Liver (tissue), 9 donors: ENCODE data around the gene GDF3. TPM values are rescaled to one million over a fixed set of nuclear protein-coding genes. Genes with fewer than 3 reads are reported as not detected.
"Not testable (repeated sequence)": the region's sequence is repeated elsewhere in the genome, so short reads cannot be mapped to it uniquely, and the experiment has no call there.

Source experiments
- DNase-seq: peaks from one replicate; pipeline ENCODE4 v3.0.0-alpha.2; 2017; ENCODE audit warnings: low spot score
- H3K27ac ChIP-seq, 2 donors: one replicate each; pipeline ENCODE4 v1.7.0; 2013; ENCODE audit warnings: inconsistent platforms in 2 of 2, low read length in 2 of 2, control low read depth in 1 of 2, low read depth in 1 of 2, mild to moderate bottlenecking in 1 of 2
- H3K27me3 ChIP-seq, 4 donors: one replicate each; pipeline versions ENCODE4 v1.6.1 to v1.7.0; 2013; ENCODE audit warnings: low read length in 3 of 4, inconsistent platforms in 1 of 4, mild to moderate bottlenecking in 1 of 4, moderate library complexity in 1 of 4; ENCODE audit not compliant: control insufficient read depth in 4 of 4, insufficient read depth in 4 of 4
- H3K36me3 ChIP-seq, 4 donors: one replicate each; pipeline versions ENCODE4 v1.6.1 to v1.7.0; 2013; ENCODE audit warnings: low read length in 3 of 4, mild to moderate bottlenecking in 3 of 4, low read depth in 1 of 4, moderate library complexity in 1 of 4; ENCODE audit not compliant: control insufficient read depth in 4 of 4, insufficient read depth in 3 of 4
- H3K4me1 ChIP-seq, 4 donors: one replicate each; pipeline versions ENCODE4 v1.6.1 to v1.7.0; 2013; ENCODE audit warnings: low read length in 3 of 4, mild to moderate bottlenecking in 3 of 4, moderate library complexity in 1 of 4; ENCODE audit not compliant: control insufficient read depth in 4 of 4, insufficient read depth in 4 of 4
- H3K4me3 ChIP-seq, 3 donors: one replicate each; pipeline versions ENCODE4 v1.6.1 to v1.7.0; 2013; ENCODE audit warnings: low read length in 3 of 3, control low read depth in 1 of 3, low read depth in 1 of 3, mild to moderate bottlenecking in 1 of 3
- H3K9ac ChIP-seq, 2 donors: one replicate each; pipeline ENCODE4 v1.7.0; 2013; ENCODE audit warnings: low read length in 2 of 2, mild to moderate bottlenecking in 2 of 2, moderate library complexity in 2 of 2, control low read depth in 1 of 2, low read depth in 1 of 2
- H3K9me3 ChIP-seq, 4 donors: one replicate each; pipeline versions ENCODE4 v1.6.1 to v1.7.0; 2013; ENCODE audit warnings: low read length in 3 of 4; ENCODE audit not compliant: control insufficient read depth in 4 of 4
- FOXA1 ChIP-seq: IDR thresholded peaks from 2 replicates; pipeline ENCODE4 v1.6.1; 2016; ENCODE audit warnings: antibody characterized with exemption
- HNF4A ChIP-seq, 2 donors: conservative IDR thresholded peaks; 2 replicates each; pipeline ENCODE4 v1.6.1; 2016; ENCODE audit warnings: antibody characterized with exemption in 2 of 2, mild to moderate bottlenecking in 2 of 2
- JUND ChIP-seq, 2 donors: IDR thresholded peaks; 2 replicates each; pipeline ENCODE4 v1.6.1; 2016; ENCODE audit warnings: antibody characterized with exemption in 2 of 2
- MAX ChIP-seq: IDR thresholded peaks from 2 replicates; pipeline ENCODE4 v1.6.1; 2016; ENCODE audit warnings: antibody characterized with exemption
- NR2F2 ChIP-seq: IDR thresholded peaks from 2 replicates; pipeline ENCODE4 v1.6.1; 2016; ENCODE audit warnings: antibody characterized with exemption
- RAD21 ChIP-seq, 2 donors: IDR thresholded peaks; 2 replicates each; pipeline ENCODE4 v1.6.1; 2016; ENCODE audit warnings: antibody characterized with exemption in 2 of 2, mild to moderate bottlenecking in 2 of 2
- YY1 ChIP-seq: IDR thresholded peaks from 2 replicates; pipeline ENCODE4 v1.6.1; 2016; ENCODE audit warnings: antibody characterized with exemption, mild to moderate bottlenecking
- WGBS: extraction: QIAGEN DNeasy Blood & Tissue Kit; methylation state at CpG from one replicate; pipeline ENCODE4 v1.1.7; 2013; 5-methylcytosine and 5-hydroxymethylcytosine counted together
- polyA plus RNA-seq, 2 donors: library from polyadenylated mRNA; stranded (reverse) in 1 of 2; unstranded in 1 of 2; fragments of 200-250 nt in 1 of 2; fragments of >200 nt in 1 of 2; fragmentation: Nextera tagmentation in 1 of 2; extraction: Ambion mirVana in 1 of 2; gene quantifications; one replicate each; pipeline versions ENCODE4 v1.2.1 to v1.2.3, GENCODE V29; 2013 to 2015
- total RNA-seq, 2 donors: library from RNA; depleted of rRNA; stranded (reverse); fragments of >200 nt; gene quantifications; one replicate each; pipeline ENCODE4 v1.2.3, GENCODE V29; 2014
- TF ChIP-seq, protein P1 (sequence below): fragments of 150-350 bp; IDR thresholded peaks from 2 replicates; pipeline ENCODE4 v1.5.1; 2017; ENCODE audit warnings: improper control_type of control experiment, low read depth, low read length; ENCODE audit not compliant: missing input control
- donor health status: healthy.
- donor health status: healthy.
- donor health status: healthy.
- donor health status: healthy.
- donor health status: healthy.

GDF3 gene
- total and polyA plus RNA-seq, 4 donors = not detected

DNA sequence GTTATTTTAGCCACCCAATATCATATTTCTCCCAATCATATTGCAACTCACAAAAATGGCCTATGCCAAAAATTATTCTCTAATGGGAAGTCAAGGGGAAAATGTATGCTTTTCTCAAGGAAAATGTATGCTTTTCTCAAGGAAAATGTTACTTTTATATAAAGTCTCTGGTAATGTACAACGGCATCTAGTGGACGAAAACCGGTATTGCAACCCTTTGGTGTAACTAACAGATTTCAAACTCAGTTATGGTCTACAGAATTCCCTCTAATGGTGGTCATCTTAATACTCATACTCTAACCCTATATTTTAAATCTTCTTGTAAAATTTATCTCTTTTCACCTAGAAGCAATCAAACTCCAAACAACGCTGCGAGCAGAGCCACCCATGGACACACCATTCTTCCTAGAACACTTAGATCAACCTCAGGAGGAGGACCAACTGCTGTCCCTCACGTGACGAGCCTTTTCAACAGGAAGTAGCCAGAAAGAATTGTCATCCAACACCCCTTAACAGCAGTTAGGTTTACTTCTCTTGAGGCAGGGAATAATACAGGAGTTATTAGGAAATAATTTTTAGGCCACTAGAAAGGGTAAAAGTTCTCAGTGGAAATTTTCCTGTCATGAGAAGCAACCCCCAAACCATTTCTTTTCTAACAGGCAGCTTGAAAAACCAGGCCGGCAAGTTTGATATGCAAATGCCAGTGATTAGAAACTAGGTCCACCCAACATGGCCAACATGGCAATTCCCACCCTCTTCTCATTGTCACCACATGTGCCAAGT, 50.0 kb downstream of the GDF3 start:
- Histone ChIP-seq H3K27me3 (no peaks in the 10 kb centered on the region), H3K4me1 (no peaks in the 10 kb centered on the region), H3K9ac (no peak overlapping the region), H3K9me3 (no peaks in the 10 kb centered on the region), H3K4me3 (no peak overlapping the region), H3K27ac (no peak overlapping the region), H3K36me3 (no peaks in the 10 kb centered on the region)
- 22% methylated on average over 8 of the region's 8 CpGs for WGBS
- TF ChIP-seq RAD21 (IDR thresholded peaks at IDR 0.05) (peak; percentile 64 to 74), YY1 (no peak)
- TF ChIP-seq, protein P1, sequence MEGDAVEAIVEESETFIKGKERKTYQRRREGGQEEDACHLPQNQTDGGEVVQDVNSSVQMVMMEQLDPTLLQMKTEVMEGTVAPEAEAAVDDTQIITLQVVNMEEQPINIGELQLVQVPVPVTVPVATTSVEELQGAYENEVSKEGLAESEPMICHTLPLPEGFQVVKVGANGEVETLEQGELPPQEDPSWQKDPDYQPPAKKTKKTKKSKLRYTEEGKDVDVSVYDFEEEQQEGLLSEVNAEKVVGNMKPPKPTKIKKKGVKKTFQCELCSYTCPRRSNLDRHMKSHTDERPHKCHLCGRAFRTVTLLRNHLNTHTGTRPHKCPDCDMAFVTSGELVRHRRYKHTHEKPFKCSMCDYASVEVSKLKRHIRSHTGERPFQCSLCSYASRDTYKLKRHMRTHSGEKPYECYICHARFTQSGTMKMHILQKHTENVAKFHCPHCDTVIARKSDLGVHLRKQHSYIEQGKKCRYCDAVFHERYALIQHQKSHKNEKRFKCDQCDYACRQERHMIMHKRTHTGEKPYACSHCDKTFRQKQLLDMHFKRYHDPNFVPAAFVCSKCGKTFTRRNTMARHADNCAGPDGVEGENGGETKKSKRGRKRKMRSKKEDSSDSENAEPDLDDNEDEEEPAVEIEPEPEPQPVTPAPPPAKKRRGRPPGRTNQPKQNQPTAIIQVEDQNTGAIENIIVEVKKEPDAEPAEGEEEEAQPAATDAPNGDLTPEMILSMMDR = peak; percentile 84
- no peak for DNase-seq

- WGBS = 61% methylated on average over 8 of the region's 8 CpGs
- H3K27me3 ChIP-seq = no peaks in the 10 kb centered on the region
- H3K9ac ChIP-seq = no peak overlapping the region
- no peak for DNase-seq
- TF ChIP-seq RAD21 (IDR thresholded peaks at IDR 0.05) (peak; percentile 10 to 27), HNF4A (conservative IDR thresholded peaks at IDR 0.05) (no peak), NR2F2 (no peak)
- no peaks in the 10 kb centered on the region for H3K36me3 ChIP-seq
- H3K9me3 ChIP-seq = no peaks in the 10 kb centered on the region
- no peak overlapping the region for H3K4me3 ChIP-seq
- no peaks in the 10 kb centered on the region for H3K4me1 ChIP-seq
- no peak overlapping the region for H3K27ac ChIP-seq
Observed at GRCh38 chr12:7642876-7643309, 52.7 kb downstream of the GDF3 start.

DNA sequence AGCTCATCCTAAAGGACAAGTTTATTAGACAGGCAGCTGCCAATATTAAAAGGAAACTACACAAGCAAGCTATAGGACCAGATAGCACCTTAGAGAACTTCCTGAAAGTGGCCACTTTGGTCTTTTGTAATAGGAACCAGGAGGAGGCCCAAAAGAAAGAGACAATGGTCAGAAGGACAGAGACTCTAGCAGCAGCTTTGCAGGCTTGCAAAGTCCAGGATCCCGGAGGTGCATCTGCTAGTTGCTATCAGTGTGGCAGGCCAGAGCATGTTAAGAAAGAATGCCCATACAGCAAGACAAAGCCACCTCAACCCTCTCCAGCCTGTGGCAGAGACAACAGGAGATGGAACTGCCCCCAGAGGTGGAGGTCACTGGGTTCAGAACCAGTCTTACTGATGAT, 53.3 kb downstream of the GDF3 start:
- no peak overlapping the region for H3K27ac ChIP-seq
- no peak overlapping the region for H3K4me3 ChIP-seq
- 53% methylated on average over 1 of the region's 1 CpG for WGBS
- H3K36me3 ChIP-seq = no peaks in the 10 kb centered on the region
- no peak overlapping the region for H3K9ac ChIP-seq
- no peaks in the 10 kb centered on the region for H3K4me1 ChIP-seq
- H3K27me3 ChIP-seq = no peaks in the 10 kb centered on the region
- DNase-seq = no peak
- TF ChIP-seq, protein P1 = no peak
- TF ChIP-seq YY1 = no peak
- no peak for TF ChIP-seq JUND (IDR thresholded peaks at IDR 0.05)
- TF ChIP-seq MAX = no peak
- no peak for TF ChIP-seq FOXA1
- no peaks in the 10 kb centered on the region for H3K9me3 ChIP-seq

- not testable (repeated sequence) for H3K9me3 ChIP-seq, H3K9ac ChIP-seq, H3K27ac ChIP-seq, DNase-seq, H3K36me3 ChIP-seq, H3K27me3 ChIP-seq, H3K4me3 ChIP-seq, H3K4me1 ChIP-seq
- WGBS = 71% methylated on average over 40 of the region's 40 CpGs
Observed at GRCh38 chr12:7640123-7640995, 55.2 kb downstream of the GDF3 start.
